IPS-20b (cell line): ENCODE results near the gene TTYH2.
A peak's percentile ranks its signal among the peaks of the same experiment; 100 is the strongest.

ENCODE experiments used
- H3K27ac ChIP-seq: one replicate; pipeline ENCODE4 v1.5.1; 2013; ENCODE audit warnings: low read length
- H3K27me3 ChIP-seq: 2 replicates; pipeline ENCODE4 v1.6.1; 2013; ENCODE audit warnings: mild to moderate bottlenecking, low read length, inconsistent platforms; ENCODE audit not compliant: insufficient read depth
- H3K36me3 ChIP-seq: 2 replicates; pipeline ENCODE4 v1.6.1; 2013; ENCODE audit warnings: low read depth, mild to moderate bottlenecking, inconsistent platforms, low read length, moderate library complexity; ENCODE audit not compliant: insufficient read depth
- H3K4me1 ChIP-seq: 2 replicates; pipeline ENCODE4 v1.6.1; 2013; ENCODE audit warnings: mild to moderate bottlenecking, control low read depth, inconsistent platforms, low read length, moderate library complexity; ENCODE audit not compliant: insufficient read depth
- H3K4me3 ChIP-seq: 2 replicates; pipeline ENCODE4 v1.5.1; 2013; ENCODE audit warnings: mild to moderate bottlenecking, low read length, inconsistent platforms
- H3K9ac ChIP-seq: 2 replicates; pipeline ENCODE4 v1.6.1; 2013; ENCODE audit warnings: low read depth, mild to moderate bottlenecking, inconsistent platforms, low read length, moderate library complexity
- H3K9me3 ChIP-seq: 2 replicates; pipeline ENCODE4 v1.6.1; 2013; ENCODE audit warnings: mild to moderate bottlenecking, low read depth, low read length, inconsistent platforms; ENCODE audit not compliant: insufficient read depth

Gene TTYH2

DNA sequence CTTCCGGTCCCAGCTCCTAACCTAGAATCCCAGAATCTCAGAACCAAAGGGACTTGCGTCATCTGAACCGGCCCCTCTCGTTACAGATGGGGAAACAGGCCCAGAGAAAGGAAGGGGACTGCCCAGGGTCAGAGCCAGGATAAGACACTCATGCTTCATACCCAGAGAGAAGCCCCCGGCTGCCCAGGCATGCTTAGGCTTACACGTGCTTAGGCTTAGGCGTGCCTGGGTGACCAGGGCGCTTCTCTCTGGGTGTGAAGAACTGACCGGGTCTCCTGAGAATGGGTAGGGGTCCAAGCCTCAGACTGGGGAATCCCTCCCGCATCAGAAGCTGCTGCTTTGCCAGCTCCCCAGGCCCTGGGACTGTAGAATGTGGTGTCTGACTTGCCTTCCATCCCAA is 30.8 kb downstream of the TTYH2 start:
- H3K9ac ChIP-seq = no peak overlapping the region
- peaks cover 14% of the 10 kb centered on the region; the same call in 1 of the 2 replicates for H3K4me1 ChIP-seq
- H3K27me3 ChIP-seq = peaks cover 14% of the 10 kb centered on the region; the same call in 1 of the 2 replicates

DNA sequence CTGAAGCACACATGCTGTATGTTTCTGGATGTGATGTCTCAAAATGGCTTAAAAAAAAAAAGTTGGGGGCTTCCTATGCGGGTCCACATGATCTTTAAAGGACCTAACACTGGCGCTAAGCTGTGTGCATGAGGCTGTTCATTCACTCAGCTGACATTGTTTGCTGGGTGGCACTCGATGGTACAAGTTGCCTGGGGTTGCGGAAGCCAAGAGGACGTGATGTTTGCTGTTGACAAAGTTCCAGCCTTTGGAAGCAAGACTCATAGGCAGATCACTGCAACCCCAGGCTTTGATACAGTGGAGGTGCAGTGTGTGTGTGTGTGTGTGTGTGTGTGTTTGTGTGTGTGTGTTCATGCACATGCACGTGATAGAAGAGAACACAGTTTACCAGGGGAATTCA is 31.2 kb downstream of the TTYH2 start:
- peak overlapping the region; percentile 31; the same call in 1 of the 2 replicates for H3K9ac ChIP-seq

More for the DNA sequence above, 30.8 kb downstream of the TTYH2 start:
- Histone ChIP-seq H3K4me3 (no peak overlapping the region), H3K9me3 (no peaks in the 10 kb centered on the region), H3K27ac (no peak overlapping the region), H3K36me3 (no peaks in the 10 kb centered on the region)

DNA sequence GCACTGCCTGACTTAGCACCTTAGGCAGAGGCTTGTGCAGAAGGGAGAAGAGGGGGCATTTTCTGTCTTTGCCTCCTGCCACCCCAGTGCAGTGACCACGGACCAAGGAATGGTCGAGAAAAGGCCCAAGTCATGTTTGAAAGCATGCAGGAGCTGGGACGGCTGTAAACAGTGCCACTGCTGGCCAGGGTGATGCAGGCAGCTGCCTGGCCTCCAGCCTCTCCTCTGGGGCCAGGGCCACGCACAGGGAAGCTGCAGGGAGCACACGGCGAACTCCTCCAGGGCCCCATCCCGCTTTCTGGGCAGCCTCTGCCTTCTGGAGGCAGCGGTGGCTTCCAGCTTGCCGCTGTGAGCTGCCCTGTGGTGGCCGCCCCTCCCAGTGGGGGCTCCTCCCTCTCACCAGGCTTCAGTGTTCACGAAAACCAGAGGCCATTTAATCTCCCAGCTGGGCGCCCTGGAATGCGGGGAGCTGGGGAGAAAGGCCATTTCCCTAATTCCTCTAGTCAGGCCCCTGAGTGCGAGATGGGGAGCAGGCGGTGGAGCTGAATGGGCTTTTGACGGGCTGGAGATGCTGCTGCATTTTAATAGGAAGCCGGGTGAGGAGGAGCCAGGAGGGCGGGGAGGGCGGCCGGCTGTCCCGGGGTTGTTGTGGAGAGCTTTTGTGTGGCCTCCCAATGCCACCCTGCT is 31.9 kb downstream of the TTYH2 start:
- Histone ChIP-seq H3K27ac (no peak overlapping the region), H3K9ac (peak overlapping the region; percentile 31), H3K9me3 (no peaks in the 10 kb centered on the region), H3K36me3 (no peaks in the 10 kb centered on the region), H3K27me3 (peaks cover 14% of the 10 kb centered on the region; the same call in 1 of the 2 replicates), H3K4me3 (no peak overlapping the region; the same call in 1 of the 2 replicates), H3K4me1 (peaks cover 14% of the 10 kb centered on the region; the same call in 1 of the 2 replicates)

More for the DNA sequence above, 31.2 kb downstream of the TTYH2 start:
- H3K27me3 ChIP-seq = peaks cover 14% of the 10 kb centered on the region; the same call in 1 of the 2 replicates
- H3K4me3 ChIP-seq = no peak overlapping the region
- H3K27ac ChIP-seq = no peak overlapping the region
- no peaks in the 10 kb centered on the region for H3K36me3 ChIP-seq
- no peaks in the 10 kb centered on the region for H3K9me3 ChIP-seq
- H3K4me1 ChIP-seq = peaks cover 14% of the 10 kb centered on the region; the same call in 1 of the 2 replicates

DNA sequence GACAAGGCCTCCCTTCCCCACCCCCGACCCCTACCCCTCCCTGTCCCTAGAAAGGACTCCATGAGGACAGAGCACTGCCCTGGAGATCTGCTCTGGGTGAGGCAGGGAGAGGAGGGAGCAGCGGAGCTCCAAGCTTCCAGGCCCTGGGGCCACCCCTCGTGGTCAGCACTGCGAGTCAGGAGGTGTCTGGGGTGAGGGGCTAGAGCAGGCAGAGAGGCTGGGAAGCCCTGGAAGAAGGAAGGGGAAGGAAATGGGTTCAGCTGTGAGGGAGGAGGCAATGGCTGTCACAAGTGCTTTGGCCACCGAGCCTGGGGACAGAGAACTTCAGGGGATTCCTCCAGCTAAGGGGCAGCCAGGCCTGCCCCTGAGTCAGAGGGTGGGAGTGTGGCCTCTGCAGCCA is 32.5 kb downstream of the TTYH2 start:
- Histone ChIP-seq H3K9me3 (no peaks in the 10 kb centered on the region), H3K27me3 (peaks cover 14% of the 10 kb centered on the region; the same call in 1 of the 2 replicates), H3K27ac (no peak overlapping the region)

DNA sequence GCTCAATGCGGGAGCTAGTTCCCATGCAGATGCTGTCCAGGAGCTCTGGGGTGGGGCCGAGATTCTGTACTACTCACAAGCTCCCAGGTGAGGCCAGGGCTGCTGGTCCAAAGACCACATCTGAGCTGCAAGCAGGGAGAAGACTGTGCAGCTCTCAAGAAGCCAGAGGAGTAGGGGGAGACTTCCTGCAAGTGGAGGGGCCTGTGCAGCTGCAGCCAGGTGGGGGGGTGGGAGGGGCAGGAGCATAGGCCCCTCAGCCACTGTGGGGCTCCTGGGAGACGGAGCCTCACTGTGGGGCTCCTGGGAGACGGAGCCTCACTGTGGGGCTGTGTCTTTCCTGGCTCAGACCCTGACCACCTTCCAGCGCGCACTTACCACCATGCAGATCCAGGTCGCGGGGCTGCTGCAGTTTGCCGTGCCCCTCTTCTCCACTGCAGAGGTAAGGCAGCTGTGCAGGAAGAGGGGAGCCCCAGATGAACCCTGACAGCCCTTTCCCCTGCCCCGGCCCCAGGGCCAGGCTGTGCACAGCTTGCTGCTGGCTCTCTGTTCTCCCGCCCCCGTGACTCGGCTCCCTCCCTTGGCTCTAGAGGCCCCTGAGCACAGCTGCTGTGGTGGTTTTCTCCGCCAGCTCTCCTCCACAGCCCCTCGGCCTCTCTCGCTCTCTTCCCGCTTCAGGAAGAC is 36.4 kb downstream of the TTYH2 start:
- no peak overlapping the region for H3K9ac ChIP-seq
- peaks cover 7% of the 10 kb centered on the region; the same call in 1 of the 2 replicates for H3K4me1 ChIP-seq
- H3K4me3 ChIP-seq = no peak overlapping the region
- no peaks in the 10 kb centered on the region for H3K9me3 ChIP-seq
- H3K27ac ChIP-seq = no peak overlapping the region
- H3K36me3 ChIP-seq = no peaks in the 10 kb centered on the region
- peaks cover 5% of the 10 kb centered on the region; the same call in 1 of the 2 replicates for H3K27me3 ChIP-seq

More for the DNA sequence above, 32.5 kb downstream of the TTYH2 start:
- H3K4me1 ChIP-seq = peaks cover 9% of the 10 kb centered on the region; the same call in 1 of the 2 replicates
- no peaks in the 10 kb centered on the region for H3K36me3 ChIP-seq
- H3K9ac ChIP-seq = 0 out of 2 replicates have a peak overlapping the region, but pooled peaks have one; percentile 37
- H3K4me3 ChIP-seq = 0 out of 2 replicates have a peak overlapping the region, but pooled peaks have one; percentile 20

DNA sequence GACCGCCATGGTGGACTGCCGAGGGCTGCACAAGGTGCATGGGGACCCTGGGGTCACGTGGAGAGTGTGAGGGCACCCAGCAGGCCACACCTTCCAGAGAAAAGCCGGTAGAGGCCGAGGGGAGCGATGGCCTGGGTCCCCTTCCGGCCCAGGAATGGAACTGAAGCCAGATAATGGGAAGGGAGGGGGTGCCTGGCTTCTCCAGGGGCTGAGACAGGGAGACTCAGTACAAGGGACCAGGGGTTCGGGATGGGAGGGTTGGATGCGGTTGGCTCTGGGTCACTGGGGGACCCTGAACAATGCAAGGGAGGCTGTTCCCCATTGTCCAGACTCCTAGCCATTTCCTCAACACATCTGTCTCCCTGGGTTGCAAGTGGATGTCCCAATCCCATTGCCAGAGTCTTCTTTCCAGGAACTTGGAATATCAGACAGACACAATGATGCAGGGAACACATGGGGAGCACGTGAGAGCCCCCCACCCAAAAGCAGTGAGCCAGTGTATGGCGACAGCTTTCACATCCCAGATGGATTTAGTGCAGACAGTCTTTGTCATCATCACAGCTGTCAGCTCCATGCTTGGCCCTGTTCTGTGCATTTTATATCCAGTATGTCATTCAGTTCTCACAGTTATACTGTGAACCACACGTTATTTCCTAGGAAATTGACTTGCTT is 37.1 kb downstream of the TTYH2 start:
- Histone ChIP-seq H3K9ac (no peak overlapping the region), H3K36me3 (no peaks in the 10 kb centered on the region), H3K27ac (no peak overlapping the region), H3K4me1 (peaks cover 5% of the 10 kb centered on the region; the same call in 1 of the 2 replicates), H3K4me3 (no peak overlapping the region), H3K9me3 (no peaks in the 10 kb centered on the region), H3K27me3 (no peaks in the 10 kb centered on the region)

DNA sequence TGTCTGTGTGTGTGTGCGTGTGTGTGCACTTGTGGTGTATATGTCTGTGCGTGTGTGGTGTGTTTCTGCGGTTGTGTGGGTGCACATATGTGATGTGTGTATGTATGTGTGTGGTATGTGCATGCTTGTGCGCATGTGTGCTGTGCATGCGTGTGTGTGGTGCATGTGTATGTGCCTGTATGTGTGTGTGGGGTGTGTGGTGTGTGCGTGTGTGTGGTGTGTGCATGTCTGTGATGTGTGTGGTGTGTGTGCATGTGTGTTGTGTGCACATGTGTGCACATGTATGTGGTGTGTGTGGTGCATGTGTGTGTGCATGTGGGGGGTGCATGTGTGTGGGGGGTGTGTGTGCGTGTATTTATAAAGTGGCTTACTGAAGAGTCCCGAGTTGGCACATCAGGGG is 37.7 kb downstream of the TTYH2 start:
- no peaks in the 10 kb centered on the region for H3K27me3 ChIP-seq
- no peaks in the 10 kb centered on the region for H3K9me3 ChIP-seq

DNA sequence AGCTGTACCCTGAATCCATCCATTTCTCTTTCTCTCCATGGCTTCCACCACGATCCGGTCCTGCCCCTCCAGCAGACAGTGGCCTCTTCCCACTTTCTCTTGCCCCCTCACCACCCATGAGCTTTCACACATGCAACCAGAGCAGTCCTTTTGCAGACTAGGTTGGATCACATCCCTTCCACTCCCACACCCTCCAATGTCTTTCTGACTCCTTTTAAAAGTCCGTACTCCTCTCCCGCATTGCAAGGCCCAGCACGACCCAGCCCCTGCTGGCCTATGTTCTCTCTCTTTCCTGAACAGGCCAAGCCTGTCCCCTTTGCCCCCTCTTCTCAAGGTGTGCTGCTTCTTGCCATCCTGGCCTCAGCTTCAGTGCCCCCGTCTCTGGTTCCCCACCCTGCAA is 38.2 kb downstream of the TTYH2 start:
- H3K9ac ChIP-seq = no peak overlapping the region
- H3K36me3 ChIP-seq = no peaks in the 10 kb centered on the region
- no peaks in the 10 kb centered on the region for H3K9me3 ChIP-seq
- no peak overlapping the region for H3K4me3 ChIP-seq
- H3K27ac ChIP-seq = no peak overlapping the region
- no peaks in the 10 kb centered on the region for H3K4me1 ChIP-seq
- H3K27me3 ChIP-seq = no peaks in the 10 kb centered on the region

More for the DNA sequence above, 37.7 kb downstream of the TTYH2 start:
- Histone ChIP-seq H3K36me3 (no peaks in the 10 kb centered on the region), H3K9ac (no peak overlapping the region), H3K4me1 (peaks cover 2% of the 10 kb centered on the region; the same call in 1 of the 2 replicates), H3K4me3 (no peak overlapping the region), H3K27ac (no peak overlapping the region)

DNA sequence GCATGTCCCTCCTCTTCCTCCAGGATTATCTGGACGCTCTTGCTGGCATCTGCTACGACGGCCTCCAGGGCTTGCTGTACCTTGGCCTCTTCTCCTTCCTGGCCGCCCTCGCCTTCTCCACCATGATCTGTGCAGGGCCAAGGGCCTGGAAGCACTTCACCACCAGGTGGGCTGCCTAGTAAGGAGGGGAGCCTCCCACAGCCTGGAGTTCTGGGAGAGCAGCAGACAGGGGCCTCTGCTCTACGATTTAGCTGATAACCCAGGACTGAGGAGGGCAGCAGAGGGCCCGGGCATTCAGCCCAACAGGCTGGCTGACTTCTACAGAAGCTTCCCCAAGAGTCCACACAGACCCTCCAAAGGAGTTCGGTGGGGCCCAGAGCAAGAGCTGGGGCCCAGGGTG is 38.8 kb downstream of the TTYH2 start:
- H3K27ac ChIP-seq = no peak overlapping the region
- no peak overlapping the region for H3K4me3 ChIP-seq
- no peaks in the 10 kb centered on the region for H3K4me1 ChIP-seq
- H3K9me3 ChIP-seq = no peaks in the 10 kb centered on the region
- no peak overlapping the region for H3K9ac ChIP-seq
- H3K27me3 ChIP-seq = no peaks in the 10 kb centered on the region
- H3K36me3 ChIP-seq = no peaks in the 10 kb centered on the region

DNA sequence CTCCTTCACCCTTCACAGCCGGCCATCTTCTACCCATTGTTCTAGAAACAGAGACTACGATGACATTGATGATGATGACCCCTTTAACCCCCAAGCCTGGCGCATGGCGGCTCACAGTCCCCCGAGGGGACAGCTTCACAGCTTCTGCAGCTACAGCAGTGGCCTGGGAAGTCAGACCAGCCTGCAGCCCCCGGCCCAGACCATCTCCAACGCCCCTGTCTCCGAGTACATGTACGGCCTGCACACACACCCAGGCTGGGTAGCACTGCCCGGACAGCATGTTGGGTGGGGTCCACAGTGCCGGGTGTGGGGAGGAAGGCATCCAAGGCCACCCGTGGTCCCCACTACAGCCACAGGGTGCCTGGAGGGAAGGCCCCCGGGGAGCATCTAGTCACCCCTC is 39.7 kb downstream of the TTYH2 start:
- Histone ChIP-seq H3K4me1 (no peaks in the 10 kb centered on the region), H3K27ac (no peak overlapping the region), H3K4me3 (no peak overlapping the region), H3K9ac (no peak overlapping the region), H3K36me3 (no peaks in the 10 kb centered on the region), H3K9me3 (no peaks in the 10 kb centered on the region), H3K27me3 (no peaks in the 10 kb centered on the region)

DNA sequence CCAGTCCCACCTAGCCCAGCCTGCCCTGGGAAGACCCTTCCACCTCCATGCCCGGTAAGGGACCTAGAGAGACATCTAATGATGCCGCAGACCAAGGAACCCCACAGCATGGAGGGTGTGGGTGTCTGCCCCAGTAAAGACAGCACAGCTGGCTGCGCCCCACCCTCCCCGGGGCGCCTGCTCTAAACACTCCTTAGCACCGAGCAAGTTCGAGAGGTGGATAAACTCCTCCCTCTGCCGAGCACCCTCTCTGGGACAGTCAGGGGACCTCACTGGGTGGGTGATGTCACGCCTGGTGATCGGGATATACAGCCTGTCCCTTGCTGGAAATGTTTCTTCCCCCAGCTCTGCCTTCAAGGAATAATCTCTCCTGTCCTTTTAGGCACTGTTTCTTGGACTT is 43.9 kb downstream of the TTYH2 start:
- no peaks in the 10 kb centered on the region for H3K9me3 ChIP-seq
- H3K4me3 ChIP-seq = no peak overlapping the region
- H3K36me3 ChIP-seq = no peaks in the 10 kb centered on the region
- H3K27ac ChIP-seq = no peak overlapping the region
- no peak overlapping the region for H3K9ac ChIP-seq
- H3K27me3 ChIP-seq = no peaks in the 10 kb centered on the region
- H3K4me1 ChIP-seq = peaks cover 12% of the 10 kb centered on the region; the same call in 1 of the 2 replicates
